ENCODE results near the gene C9orf153.

GRCh38 chr9:86279839-86280238, 20.4 kb upstream of the C9orf153 start:
- TF ChIP-seq PATZ1 (CRISPR knock-in tag; IDR thresholded peaks at IDR 0.05; ENCODE audit: borderline replicate concordance) (no peak), ZNF8 (CRISPR knock-in tag; IDR thresholded peaks at IDR 0.05) (no peak), ZFP30 (CRISPR knock-in tag; IDR thresholded peaks at IDR 0.05) (no peak), TCF4 (CRISPR knock-in tag; IDR thresholded peaks at IDR 0.05; ENCODE audit: borderline replicate concordance) (no peak), RARB (CRISPR knock-in tag; IDR thresholded peaks at IDR 0.05) (no peak), OSR1 (CRISPR knock-in tag; IDR thresholded peaks at IDR 0.05) (no peak), ARNTL (CRISPR knock-in tag; IDR thresholded peaks at IDR 0.05; ENCODE audit: borderline replicate concordance, low read depth) (no peak), ZC3H10 (CRISPR knock-in tag; IDR thresholded peaks at IDR 0.05) (no peak), POU6F1 (CRISPR knock-in tag; IDR thresholded peaks at IDR 0.05; ENCODE audit: borderline replicate concordance, low read depth) (no peak)

Data from SK-N-SH treated with all-trans-retinoic acid at 6 μM for 48 hours (cell line).